Stomach (tissue), 4 donors: Measurements from ENCODE around the gene USP47.

Experiments used
- POLR2AphosphoS5 ChIP-seq, 3 donors: sonication (generic); formaldehyde crosslinking; IDR thresholded peaks; one replicate each; pipeline ENCODE4 v1.6.1; 2016; ENCODE audit warnings: antibody characterized with exemption in 3 of 3
- TF ChIP-seq, protein P1 (sequence below), 7 experiments: fragments of 450-650 bp in 4 of 7; fragments of 200-600 bp in 3 of 7; sonication (generic) in 3 of 7; IDR thresholded peaks; one replicate each; pipeline ENCODE4 v1.5.1; 2016 to 2019; ENCODE audit warnings: antibody characterized with exemption in 7 of 7, control low read depth in 2 of 7, mild to moderate bottlenecking in 1 of 7

DNA sequence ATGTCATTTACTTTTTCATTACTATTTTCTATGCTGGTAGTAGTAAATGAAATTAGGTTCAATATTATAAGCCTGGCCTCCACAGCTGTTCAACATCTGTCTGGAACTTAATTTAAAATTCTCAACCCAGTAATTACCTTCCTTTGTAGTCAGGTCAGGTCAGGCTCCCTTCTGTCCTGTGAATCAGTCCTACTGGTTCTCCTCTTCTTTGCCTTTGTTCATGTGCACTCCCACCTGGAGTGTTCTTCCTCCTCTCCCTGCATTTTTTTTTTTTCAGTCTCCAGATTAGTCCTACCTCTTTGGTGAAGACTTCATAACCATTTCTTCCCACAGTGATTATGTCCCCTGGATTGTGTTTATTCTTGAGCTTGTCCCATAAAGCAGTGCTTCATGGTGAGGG, 98.8 kb downstream of the USP47 start:
- TF ChIP-seq, protein P1, sequence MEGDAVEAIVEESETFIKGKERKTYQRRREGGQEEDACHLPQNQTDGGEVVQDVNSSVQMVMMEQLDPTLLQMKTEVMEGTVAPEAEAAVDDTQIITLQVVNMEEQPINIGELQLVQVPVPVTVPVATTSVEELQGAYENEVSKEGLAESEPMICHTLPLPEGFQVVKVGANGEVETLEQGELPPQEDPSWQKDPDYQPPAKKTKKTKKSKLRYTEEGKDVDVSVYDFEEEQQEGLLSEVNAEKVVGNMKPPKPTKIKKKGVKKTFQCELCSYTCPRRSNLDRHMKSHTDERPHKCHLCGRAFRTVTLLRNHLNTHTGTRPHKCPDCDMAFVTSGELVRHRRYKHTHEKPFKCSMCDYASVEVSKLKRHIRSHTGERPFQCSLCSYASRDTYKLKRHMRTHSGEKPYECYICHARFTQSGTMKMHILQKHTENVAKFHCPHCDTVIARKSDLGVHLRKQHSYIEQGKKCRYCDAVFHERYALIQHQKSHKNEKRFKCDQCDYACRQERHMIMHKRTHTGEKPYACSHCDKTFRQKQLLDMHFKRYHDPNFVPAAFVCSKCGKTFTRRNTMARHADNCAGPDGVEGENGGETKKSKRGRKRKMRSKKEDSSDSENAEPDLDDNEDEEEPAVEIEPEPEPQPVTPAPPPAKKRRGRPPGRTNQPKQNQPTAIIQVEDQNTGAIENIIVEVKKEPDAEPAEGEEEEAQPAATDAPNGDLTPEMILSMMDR (IDR thresholded peaks at IDR 0.05), result no peak
- TF ChIP-seq POLR2AphosphoS5 (IDR thresholded peaks at IDR 0.05), result no peak
